SK-N-SH (cell line): Measurements from ENCODE around the gene LAMA4. TPM values are rescaled to one million over a fixed set of nuclear protein-coding genes. Genes with fewer than 3 reads are reported as not detected.
A peak's percentile ranks its signal among the peaks of the same experiment; 100 is the strongest.

Experiments used
- CTCF ChIA-PET: fragments of 300-600, 350-600 bp; formaldehyde crosslinking; extraction: SDS; loops from one replicate; lab custom pipeline; 2021; lab: Yijun Ruan, JAX
- POLR2A ChIA-PET: fragments of 350-600 bp; sonication (Branson Sonifier 250); formaldehyde crosslinking; extraction: SDS; loops from one replicate; lab custom pipeline; 2020; ENCODE audit warnings: antibody characterized with exemption, inconsistent platforms; lab: Yijun Ruan, JAX
- DNase-seq: peaks from one replicate; pipeline ENCODE4 v3.0.0; 2012
- H2AFZ ChIP-seq: fragments of 200-600 bp; sonication (generic); 2 replicates; pipeline ENCODE4 v1.8.1; 2016; ENCODE audit warnings: antibody characterized with exemption, mild to moderate bottlenecking, low read depth
- H3F3A ChIP-seq: fragments of 200-600 bp; sonication (generic); replicated peaks from 2 replicates; pipeline ENCODE3; 2016; ENCODE audit warnings: antibody characterized with exemption, mild to moderate bottlenecking; ENCODE audit not compliant: insufficient read depth
- H3K27ac ChIP-seq, 2 experiments: fragments of 200-500 bp in 1 of 2; fragments of 200-600 bp in 1 of 2; sonication (Bioruptor generic) in 1 of 2; sonication (generic), shearing (Covaris generic) in 1 of 2; 2 replicates each; pipeline versions ENCODE4 v1.5.1 to v1.6.1; 2014 to 2016; ENCODE audit warnings: low read depth in 2 of 2, inconsistent platforms in 1 of 2, low read length in 1 of 2, mild to moderate bottlenecking in 1 of 2, mixed read lengths in 1 of 2
- H3K27me3 ChIP-seq: fragments of 200-600 bp; sonication (generic), shearing (Covaris generic); 2 replicates; pipeline ENCODE4 v1.6.1; 2016; ENCODE audit warnings: mixed run types; ENCODE audit not compliant: insufficient read depth
- H3K36me3 ChIP-seq, 2 experiments: fragments of 200-500 bp in 1 of 2; fragments of 200-600 bp in 1 of 2; sonication (Bioruptor generic) in 1 of 2; sonication (generic) in 1 of 2; replicated peaks in 1 of 2; 2 replicates each; pipeline versions ENCODE3 to v1.5.1; 2014 to 2016; ENCODE audit warnings: low read length in 1 of 2, mild to moderate bottlenecking in 1 of 2; ENCODE audit not compliant: insufficient read depth in 2 of 2, control insufficient read depth in 1 of 2
- H3K4me1 ChIP-seq, 2 experiments: fragments of 200-500 bp in 1 of 2; fragments of 200-600 bp in 1 of 2; sonication (Bioruptor generic) in 1 of 2; sonication (generic), shearing (Covaris generic) in 1 of 2; 2 replicates each; pipeline versions ENCODE4 v1.5.1 to v1.6.1; 2014 to 2016; ENCODE audit warnings: low read depth in 1 of 2, low read length in 1 of 2, mixed run types in 1 of 2; ENCODE audit not compliant: insufficient read depth in 2 of 2, control insufficient read depth in 1 of 2
- H3K4me2 ChIP-seq: fragments of 200-600 bp; sonication (generic), shearing (Covaris generic); 2 replicates; pipeline ENCODE4 v1.6.1; 2017; ENCODE audit warnings: mixed run types
- H3K4me3 ChIP-seq, 2 experiments: fragments of 200-500 bp in 1 of 2; fragments of 200-600 bp in 1 of 2; sonication (Bioruptor generic) in 1 of 2; sonication (generic), shearing (Covaris generic) in 1 of 2; 2 replicates each; pipeline versions ENCODE4 v1.5.1 to v1.8.1; 2014 to 2016; ENCODE audit warnings: low read depth in 2 of 2, inconsistent platforms in 1 of 2, low read length in 1 of 2, mild to moderate bottlenecking in 1 of 2, mixed read lengths in 1 of 2, moderate library complexity in 1 of 2
- H3K79me2 ChIP-seq: fragments of 200-600 bp; sonication (generic); 2 replicates; pipeline ENCODE4 v1.8.1; 2017; ENCODE audit warnings: mild to moderate bottlenecking; ENCODE audit not compliant: insufficient read depth
- H3K9ac ChIP-seq: fragments of 200-600 bp; sonication (generic); 2 replicates; pipeline ENCODE4 v1.6.1; 2017; ENCODE audit warnings: mixed run types
- H3K9me2 ChIP-seq: fragments of 200-600 bp; sonication (generic); 2 replicates; pipeline ENCODE4 v1.6.1; 2017; ENCODE audit warnings: mixed run types
- H3K9me3 ChIP-seq: fragments of 200-600 bp; sonication (generic); 2 replicates; pipeline ENCODE4 v1.6.1; 2017; ENCODE audit warnings: mixed run types, mild to moderate bottlenecking, moderate library complexity
- H4K20me1 ChIP-seq: fragments of 200-600 bp; sonication (generic); 2 replicates; pipeline ENCODE4 v1.6.1; 2017; ENCODE audit warnings: mild to moderate bottlenecking, mixed run types; ENCODE audit not compliant: insufficient read depth
- ELF1 ChIP-seq: IDR thresholded peaks from 2 replicates; pipeline ENCODE4 v1.4.0; 2012
- EP300 ChIP-seq, 2 experiments: IDR thresholded peaks; 2 replicates each; pipeline versions ENCODE4 v1.4.0 to v1.6.1; 2012; ENCODE audit warnings: borderline replicate concordance in 1 of 2, low read depth in 1 of 2, low read length in 1 of 2
- FOSL2 ChIP-seq: IDR thresholded peaks from 2 replicates; pipeline ENCODE4 v1.4.0; 2012; ENCODE audit warnings: low read depth, mild to moderate bottlenecking, moderate library complexity, borderline replicate concordance
- FOXJ3 ChIP-seq: sonication (generic); formaldehyde crosslinking; IDR thresholded peaks from 2 replicates; pipeline ENCODE4 v1.5.1; 2020; ENCODE audit warnings: mild to moderate bottlenecking, missing genetic modification reagents
- FOXM1 ChIP-seq: IDR thresholded peaks from 2 replicates; pipeline ENCODE4 v1.4.0; 2012; ENCODE audit warnings: low read depth, mild to moderate bottlenecking
- GABPA ChIP-seq: IDR thresholded peaks from 2 replicates; pipeline ENCODE4 v1.4.0; 2012; ENCODE audit warnings: low read depth, mild to moderate bottlenecking
- POLR2AphosphoS5 ChIP-seq: IDR thresholded peaks from 2 replicates; pipeline ENCODE4 v1.6.1; 2012; ENCODE audit warnings: low read depth, low read length
- RAD21 ChIP-seq: IDR thresholded peaks from 2 replicates; pipeline ENCODE4 v1.6.1; 2012; ENCODE audit warnings: mild to moderate bottlenecking, low read length
- RFX5 ChIP-seq: IDR thresholded peaks from 2 replicates; pipeline ENCODE4 v1.6.1; 2012; ENCODE audit warnings: mild to moderate bottlenecking, improper control_type of control experiment, low read length
- RXRA ChIP-seq: IDR thresholded peaks from 2 replicates; pipeline ENCODE4 v1.4.0; 2012; ENCODE audit warnings: low read depth, mild to moderate bottlenecking, borderline replicate concordance
- TAF1 ChIP-seq: IDR thresholded peaks from 2 replicates; pipeline ENCODE4 v1.6.1; 2012; ENCODE audit warnings: low read depth, mild to moderate bottlenecking, low read length, moderate library complexity, borderline replicate concordance
- YY1 ChIP-seq: IDR thresholded peaks from 2 replicates; pipeline ENCODE4 v1.4.0; 2012; ENCODE audit warnings: low read depth, mild to moderate bottlenecking
- WGBS: methylation state at CpG from one replicate; pipeline ENCODE4 v1.1.6; 2017; ENCODE audit warnings: low lambda C conversion rate; 5-methylcytosine and 5-hydroxymethylcytosine counted together
- polyA plus RNA-seq, 3 experiments: library from polyadenylated mRNA; depleted of rRNA; stranded (reverse); fragments of >200 nt; gene quantifications; 2 replicates each; pipeline ENCODE4 v1.2.3, GENCODE V29; 2012
- TF ChIP-seq, protein P1 (sequence below): IDR thresholded peaks from 2 replicates; pipeline ENCODE4 v1.4.0; 2012; ENCODE audit warnings: low read depth, borderline replicate concordance
- TF ChIP-seq, protein P2 (sequence below): IDR thresholded peaks from 2 replicates; pipeline ENCODE4 v1.6.1; 2012; ENCODE audit warnings: mild to moderate bottlenecking, low read depth, low read length, moderate library complexity
- TF ChIP-seq, protein P3 (sequence below): fragments of 200-600 bp; sonication (generic); IDR thresholded peaks from 2 replicates; pipeline ENCODE4 v1.6.1; 2017; ENCODE audit warnings: antibody characterized with exemption, mild to moderate bottlenecking, moderate library complexity
- TF ChIP-seq, protein P4 (sequence below): IDR thresholded peaks from 2 replicates; pipeline ENCODE4; 2012
- TF ChIP-seq, protein P5 (sequence below): IDR thresholded peaks from 2 replicates; pipeline ENCODE4 v1.4.0; 2012; ENCODE audit warnings: low read depth
- TF ChIP-seq, protein P6 (sequence below): fragments of 150-350 bp; IDR thresholded peaks from 2 replicates; pipeline ENCODE4 v1.6.1; 2016; ENCODE audit warnings: mild to moderate bottlenecking, low read depth, low read length

The LAMA4 gene
- polyA plus RNA-seq, 1 of the 3 experiments (the other 2 are of a cell fraction) = 9.4 TPM

DNA sequence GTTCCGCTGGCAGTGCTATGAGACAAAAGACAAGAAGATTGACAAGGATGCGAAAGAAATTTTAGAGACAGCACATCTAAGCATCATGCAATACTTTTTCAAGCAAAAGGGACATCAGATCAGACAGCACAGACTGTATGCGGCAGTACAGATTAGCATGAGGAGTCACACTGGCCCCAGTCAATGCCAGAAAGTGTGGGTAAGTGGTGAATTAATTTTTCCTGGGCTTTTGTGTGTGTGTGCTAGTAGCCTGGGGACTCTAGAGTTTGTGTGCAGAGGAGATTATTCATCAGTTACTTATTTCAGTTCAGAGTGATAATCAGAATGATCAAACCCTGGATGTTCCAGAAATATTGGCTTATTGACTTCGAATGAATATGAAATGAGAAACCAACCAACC is 47.2 kb downstream of the LAMA4 start:
- WGBS = 96% methylated on average over 4 of the region's 4 CpGs
- no peak for TF ChIP-seq EP300 (IDR thresholded peaks at IDR 0.05; ENCODE audit: borderline replicate concordance in 1 of 2, low read depth in 1 of 2, low read length in 1 of 2)
- no peak for TF ChIP-seq RXRA
- TF ChIP-seq FOXJ3 (CRISPR knock-in tag) = no peak
- no peak for TF ChIP-seq RFX5
- TF ChIP-seq, protein P1, sequence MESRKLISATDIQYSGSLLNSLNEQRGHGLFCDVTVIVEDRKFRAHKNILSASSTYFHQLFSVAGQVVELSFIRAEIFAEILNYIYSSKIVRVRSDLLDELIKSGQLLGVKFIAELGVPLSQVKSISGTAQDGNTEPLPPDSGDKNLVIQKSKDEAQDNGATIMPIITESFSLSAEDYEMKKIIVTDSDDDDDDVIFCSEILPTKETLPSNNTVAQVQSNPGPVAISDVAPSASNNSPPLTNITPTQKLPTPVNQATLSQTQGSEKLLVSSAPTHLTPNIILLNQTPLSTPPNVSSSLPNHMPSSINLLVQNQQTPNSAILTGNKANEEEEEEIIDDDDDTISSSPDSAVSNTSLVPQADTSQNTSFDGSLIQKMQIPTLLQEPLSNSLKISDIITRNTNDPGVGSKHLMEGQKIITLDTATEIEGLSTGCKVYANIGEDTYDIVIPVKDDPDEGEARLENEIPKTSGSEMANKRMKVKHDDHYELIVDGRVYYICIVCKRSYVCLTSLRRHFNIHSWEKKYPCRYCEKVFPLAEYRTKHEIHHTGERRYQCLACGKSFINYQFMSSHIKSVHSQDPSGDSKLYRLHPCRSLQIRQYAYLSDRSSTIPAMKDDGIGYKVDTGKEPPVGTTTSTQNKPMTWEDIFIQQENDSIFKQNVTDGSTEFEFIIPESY = no peak
- TF ChIP-seq RAD21 = no peak
- TF ChIP-seq FOSL2 = no peak
- no peak for TF ChIP-seq ELF1
- TF ChIP-seq, protein P2, sequence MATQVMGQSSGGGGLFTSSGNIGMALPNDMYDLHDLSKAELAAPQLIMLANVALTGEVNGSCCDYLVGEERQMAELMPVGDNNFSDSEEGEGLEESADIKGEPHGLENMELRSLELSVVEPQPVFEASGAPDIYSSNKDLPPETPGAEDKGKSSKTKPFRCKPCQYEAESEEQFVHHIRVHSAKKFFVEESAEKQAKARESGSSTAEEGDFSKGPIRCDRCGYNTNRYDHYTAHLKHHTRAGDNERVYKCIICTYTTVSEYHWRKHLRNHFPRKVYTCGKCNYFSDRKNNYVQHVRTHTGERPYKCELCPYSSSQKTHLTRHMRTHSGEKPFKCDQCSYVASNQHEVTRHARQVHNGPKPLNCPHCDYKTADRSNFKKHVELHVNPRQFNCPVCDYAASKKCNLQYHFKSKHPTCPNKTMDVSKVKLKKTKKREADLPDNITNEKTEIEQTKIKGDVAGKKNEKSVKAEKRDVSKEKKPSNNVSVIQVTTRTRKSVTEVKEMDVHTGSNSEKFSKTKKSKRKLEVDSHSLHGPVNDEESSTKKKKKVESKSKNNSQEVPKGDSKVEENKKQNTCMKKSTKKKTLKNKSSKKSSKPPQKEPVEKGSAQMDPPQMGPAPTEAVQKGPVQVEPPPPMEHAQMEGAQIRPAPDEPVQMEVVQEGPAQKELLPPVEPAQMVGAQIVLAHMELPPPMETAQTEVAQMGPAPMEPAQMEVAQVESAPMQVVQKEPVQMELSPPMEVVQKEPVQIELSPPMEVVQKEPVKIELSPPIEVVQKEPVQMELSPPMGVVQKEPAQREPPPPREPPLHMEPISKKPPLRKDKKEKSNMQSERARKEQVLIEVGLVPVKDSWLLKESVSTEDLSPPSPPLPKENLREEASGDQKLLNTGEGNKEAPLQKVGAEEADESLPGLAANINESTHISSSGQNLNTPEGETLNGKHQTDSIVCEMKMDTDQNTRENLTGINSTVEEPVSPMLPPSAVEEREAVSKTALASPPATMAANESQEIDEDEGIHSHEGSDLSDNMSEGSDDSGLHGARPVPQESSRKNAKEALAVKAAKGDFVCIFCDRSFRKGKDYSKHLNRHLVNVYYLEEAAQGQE = no peak
- TF ChIP-seq TAF1 = no peak
- TF ChIP-seq, protein P3, sequence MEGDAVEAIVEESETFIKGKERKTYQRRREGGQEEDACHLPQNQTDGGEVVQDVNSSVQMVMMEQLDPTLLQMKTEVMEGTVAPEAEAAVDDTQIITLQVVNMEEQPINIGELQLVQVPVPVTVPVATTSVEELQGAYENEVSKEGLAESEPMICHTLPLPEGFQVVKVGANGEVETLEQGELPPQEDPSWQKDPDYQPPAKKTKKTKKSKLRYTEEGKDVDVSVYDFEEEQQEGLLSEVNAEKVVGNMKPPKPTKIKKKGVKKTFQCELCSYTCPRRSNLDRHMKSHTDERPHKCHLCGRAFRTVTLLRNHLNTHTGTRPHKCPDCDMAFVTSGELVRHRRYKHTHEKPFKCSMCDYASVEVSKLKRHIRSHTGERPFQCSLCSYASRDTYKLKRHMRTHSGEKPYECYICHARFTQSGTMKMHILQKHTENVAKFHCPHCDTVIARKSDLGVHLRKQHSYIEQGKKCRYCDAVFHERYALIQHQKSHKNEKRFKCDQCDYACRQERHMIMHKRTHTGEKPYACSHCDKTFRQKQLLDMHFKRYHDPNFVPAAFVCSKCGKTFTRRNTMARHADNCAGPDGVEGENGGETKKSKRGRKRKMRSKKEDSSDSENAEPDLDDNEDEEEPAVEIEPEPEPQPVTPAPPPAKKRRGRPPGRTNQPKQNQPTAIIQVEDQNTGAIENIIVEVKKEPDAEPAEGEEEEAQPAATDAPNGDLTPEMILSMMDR = no peak
- TF ChIP-seq, protein P4, sequence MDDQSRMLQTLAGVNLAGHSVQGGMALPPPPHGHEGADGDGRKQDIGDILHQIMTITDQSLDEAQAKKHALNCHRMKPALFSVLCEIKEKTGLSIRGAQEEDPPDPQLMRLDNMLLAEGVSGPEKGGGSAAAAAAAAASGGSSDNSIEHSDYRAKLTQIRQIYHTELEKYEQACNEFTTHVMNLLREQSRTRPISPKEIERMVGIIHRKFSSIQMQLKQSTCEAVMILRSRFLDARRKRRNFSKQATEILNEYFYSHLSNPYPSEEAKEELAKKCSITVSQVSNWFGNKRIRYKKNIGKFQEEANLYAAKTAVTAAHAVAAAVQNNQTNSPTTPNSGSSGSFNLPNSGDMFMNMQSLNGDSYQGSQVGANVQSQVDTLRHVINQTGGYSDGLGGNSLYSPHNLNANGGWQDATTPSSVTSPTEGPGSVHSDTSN = no peak
- TF ChIP-seq YY1 = no peak
- TF ChIP-seq, protein P5, sequence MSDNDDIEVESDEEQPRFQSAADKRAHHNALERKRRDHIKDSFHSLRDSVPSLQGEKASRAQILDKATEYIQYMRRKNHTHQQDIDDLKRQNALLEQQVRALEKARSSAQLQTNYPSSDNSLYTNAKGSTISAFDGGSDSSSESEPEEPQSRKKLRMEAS = no peak
- no peak for TF ChIP-seq POLR2AphosphoS5
- TF ChIP-seq FOXM1 = no peak
- TF ChIP-seq GABPA = no peak
- TF ChIP-seq, protein P6, sequence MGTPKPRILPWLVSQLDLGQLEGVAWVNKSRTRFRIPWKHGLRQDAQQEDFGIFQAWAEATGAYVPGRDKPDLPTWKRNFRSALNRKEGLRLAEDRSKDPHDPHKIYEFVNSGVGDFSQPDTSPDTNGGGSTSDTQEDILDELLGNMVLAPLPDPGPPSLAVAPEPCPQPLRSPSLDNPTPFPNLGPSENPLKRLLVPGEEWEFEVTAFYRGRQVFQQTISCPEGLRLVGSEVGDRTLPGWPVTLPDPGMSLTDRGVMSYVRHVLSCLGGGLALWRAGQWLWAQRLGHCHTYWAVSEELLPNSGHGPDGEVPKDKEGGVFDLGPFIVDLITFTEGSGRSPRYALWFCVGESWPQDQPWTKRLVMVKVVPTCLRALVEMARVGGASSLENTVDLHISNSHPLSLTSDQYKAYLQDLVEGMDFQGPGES = no peak
- TF ChIP-seq, all 33 proteins: peak for 0
- no peaks in the 10 kb centered on the region for H3K27me3 ChIP-seq
- H4K20me1 ChIP-seq = no peaks in the 10 kb centered on the region
- no peak for DNase-seq
- H2AFZ ChIP-seq = no peak overlapping the region
- ChIA-PET POLR2A (no interaction called here), CTCF (no interaction called here)
- H3K79me2 ChIP-seq = no peaks in the 10 kb centered on the region
- 0 out of 4 replicates have a peak overlapping the region, but pooled peaks of 1 of the 2 experiments have one; percentile 76 for H3K27ac ChIP-seq
- H3K4me2 ChIP-seq = no peak overlapping the region
- no peak overlapping the region for H3K9ac ChIP-seq
- no peaks in the 10 kb centered on the region for H3K9me2 ChIP-seq
- no peaks in the 10 kb centered on the region for H3K36me3 ChIP-seq
- H3K4me1 ChIP-seq = peaks cover 18 to 33% of the 10 kb centered on the region in 2 experiments
- H3K9me3 ChIP-seq = no peaks in the 10 kb centered on the region
- no peak overlapping the region for H3K4me3 ChIP-seq
- peaks cover 16% of the 10 kb centered on the region for H3F3A ChIP-seq
